ENCODE measurements around the gene NUDT15. TPM values are rescaled to one million over a fixed set of nuclear protein-coding genes. Genes with fewer than 3 reads are reported as not detected.
"Not testable (repeated sequence)": the region's sequence is repeated elsewhere in the genome, so short reads cannot be mapped to it uniquely, and the experiment has no call there.

Gene NUDT15
- total and polyA plus RNA-seq, 7 donors = 8.7 to 20.8 (median 12.0) TPM

GRCh38 chr13:47997384-47997783 is 40.1 kb upstream of the NUDT15 start:
- Histone ChIP-seq H3K9me3 (no peaks in the 10 kb centered on the region), H3K36me3 (ENCODE audit: insufficient read depth in 1 of 2, low read depth in 1 of 2) (peaks cover 0 to 36% of the 10 kb centered on the region in 2 donors), H3K27ac (no peak overlapping the region), H3K4me1 (peaks cover 4% of the 10 kb centered on the region), H3K27me3 (ENCODE audit: insufficient read depth in 3 of 3, low read length in 2 of 3) (no peaks in the 10 kb centered on the region), H3K4me3 (no peak overlapping the region)
- 76 to 92% (median 88%) methylated on average over 2 of the region's 2 CpGs for WGBS, 3 donors
- DNase-seq (no peak), ATAC-seq (no peak)
- TF ChIP-seq CTCF (IDR thresholded peaks at IDR 0.05) = no peak
- intact Hi-C loops (cut with DNase I) = no loop called here

- 29 to 33% (median 32%) methylated on average over 5 of the region's 5 CpGs for WGBS, 3 donors
- peaks cover 4% of the 10 kb centered on the region for H3K4me1 ChIP-seq
- H3K27ac ChIP-seq = peak overlapping the region; percentile 91
- H3K36me3 ChIP-seq (ENCODE audit: insufficient read depth in 1 of 2, low read depth in 1 of 2) = peaks cover 0 to 17% of the 10 kb centered on the region in 2 donors
- no peak for TF ChIP-seq CTCF (IDR thresholded peaks at IDR 0.05)
- H3K27me3 ChIP-seq (ENCODE audit: insufficient read depth in 3 of 3, low read length in 2 of 3) = no peaks in the 10 kb centered on the region
- no peaks in the 10 kb centered on the region for H3K9me3 ChIP-seq
- ATAC-seq (peak in 1 of 4 donors; percentile 5), DNase-seq (no peak)
- H3K4me3 ChIP-seq = peak overlapping the region; percentile 97
- intact Hi-C loops (cut with DNase I) = loop anchor here in 1 of 2 donors (5.0 kb wide), 1 partner anchor 37 kb away; the partner anchor contains the start of gene NUDT15
These were observed 37.6 kb upstream of the NUDT15 start for GRCh38 chr13:47999973-48000372.

- Histone ChIP-seq H3K9me3 (no peaks in the 10 kb centered on the region), H3K27ac (peak overlapping the region; percentile 91), H3K4me1 (peaks cover 4% of the 10 kb centered on the region), H3K4me3 (peak overlapping the region; percentile 97), H3K36me3 (ENCODE audit: insufficient read depth in 1 of 2, low read depth in 1 of 2) (peaks cover 0 to 11% of the 10 kb centered on the region in 2 donors), H3K27me3 (ENCODE audit: insufficient read depth in 3 of 3, low read length in 2 of 3) (no peaks in the 10 kb centered on the region)
- WGBS, 3 donors = 0% methylated on average over 25 of the region's 25 CpGs
- TF ChIP-seq CTCF (IDR thresholded peaks at IDR 0.05) = no peak
- intact Hi-C loops (cut with DNase I) = loop anchor here in 1 of 2 donors (5.0 kb wide), 1 partner anchor 37 kb away; the partner anchor contains the start of gene NUDT15
- DNase-seq (no peak), ATAC-seq (peak; percentile 66 to 78 (median 69))
These were observed 36.9 kb upstream of the NUDT15 start for GRCh38 chr13:48000559-48001113.

- TF ChIP-seq CTCF (IDR thresholded peaks at IDR 0.05) = no peak
- ATAC-seq = peak; percentile 99 to 100 (median 100)
- intact Hi-C loops (cut with DNase I) = loop anchor here in 1 of 2 donors (5.0 kb wide), 1 partner anchor 36 kb away; the partner anchor contains the start of gene NUDT15
- H3K4me1 ChIP-seq = peaks cover 4% of the 10 kb centered on the region
- H3K4me3 ChIP-seq = peak within 1 kb of the TSS; percentile 97
- peaks cover 0 to 4% of the 10 kb centered on the region in 2 donors for H3K36me3 ChIP-seq (ENCODE audit: insufficient read depth in 1 of 2, low read depth in 1 of 2)
- no peaks in the 10 kb centered on the region for H3K9me3 ChIP-seq
- 6% methylated on average over 46 to 52 of the region's 52 CpGs for WGBS, 3 donors
- DNase-seq = peak; percentile 94 to 95
- H3K27ac ChIP-seq = peak within 1 kb of the TSS; percentile 91
- no peaks in the 10 kb centered on the region for H3K27me3 ChIP-seq (ENCODE audit: insufficient read depth in 3 of 3, low read length in 2 of 3)
These were observed 36.2 kb upstream of the NUDT15 start, which contains the start of gene SUCLA2 for GRCh38 chr13:48001114-48001881. Gene SUCLA2 (minus strand): TSS chr13:48001273. CDS start chr13:48001269, 4 bp downstream.

- not testable (repeated sequence) for ATAC-seq; H3K27me3 ChIP-seq (ENCODE audit: insufficient read depth in 3 of 3, low read length in 2 of 3); DNase-seq; H3K27ac ChIP-seq; H3K9me3 ChIP-seq; H3K4me3 ChIP-seq; H3K4me1 ChIP-seq; H3K36me3 ChIP-seq (ENCODE audit: insufficient read depth in 1 of 2, low read depth in 1 of 2)
- 49 to 57% (median 49%) methylated on average over 5 of the region's 5 CpGs for WGBS, 3 donors
- intact Hi-C loops (cut with DNase I) = loop anchor here in 1 of 2 donors (5.0 kb wide), 1 partner anchor 35 kb away; the partner anchor contains the start of gene NUDT15
These were observed 35.5 kb upstream of the NUDT15 start for GRCh38 chr13:48001999-48002398.

All from psoas muscle (tissue), 8 donors.